H1 (cell line): ENCODE measurements around the gene RNF38.

Experiments used
- EP300 ChIP-seq, 2 experiments: IDR thresholded peaks; 1 replicate in 1 of 2; 2 replicates in 1 of 2; pipeline ENCODE4 v1.6.1; 2011 to 2012; ENCODE audit warnings: low read depth in 2 of 2, low read length in 2 of 2, mild to moderate bottlenecking in 2 of 2, borderline replicate concordance in 1 of 2, inconsistent platforms in 1 of 2, moderate library complexity in 1 of 2
- EZH2 ChIP-seq: fragments of 200-600 bp; sonication (generic); IDR thresholded peaks from 2 replicates; pipeline ENCODE4 v1.7.1; 2012; ENCODE audit warnings: low read depth, mild to moderate bottlenecking, moderate library complexity, low read length, inconsistent platforms; ENCODE audit not compliant: severe bottlenecking
- HDAC2 ChIP-seq, 2 experiments: fragments of 300-600 bp in 1 of 2; sonication (generic) in 1 of 2; IDR thresholded peaks; 2 replicates each; pipeline ENCODE4 v1.6.1; 2011 to 2012; ENCODE audit warnings: low read depth in 2 of 2, low read length in 2 of 2, mild to moderate bottlenecking in 2 of 2, moderate library complexity in 2 of 2, borderline replicate concordance in 1 of 2, inconsistent platforms in 1 of 2
- JUN ChIP-seq: IDR thresholded peaks from 2 replicates; pipeline ENCODE4 v1.6.1; 2011; ENCODE audit warnings: low read depth, mild to moderate bottlenecking, improper control_type of control experiment, low read length
- POLR2A ChIP-seq, 2 experiments: IDR thresholded peaks; 1 replicate in 1 of 2; 2 replicates in 1 of 2; pipeline ENCODE4 v1.6.1; 2011; ENCODE audit warnings: low read depth in 2 of 2, low read length in 2 of 2, mild to moderate bottlenecking in 2 of 2; ENCODE audit errors: control extremely low read depth in 1 of 2
- SIN3A ChIP-seq, 2 experiments: IDR thresholded peaks in 1 of 2; conservative IDR thresholded peaks in 1 of 2; 2 replicates each; pipeline ENCODE4 v1.6.1; 2011 to 2012; ENCODE audit warnings: low read length in 2 of 2, improper control_type of control experiment in 1 of 2, low read depth in 1 of 2, mild to moderate bottlenecking in 1 of 2
- SP1 ChIP-seq: IDR thresholded peaks from 2 replicates; pipeline ENCODE4 v1.6.1; 2011; ENCODE audit warnings: low read depth, low read length
- TF ChIP-seq, protein P1 (sequence below), 3 experiments: IDR thresholded peaks; 1 replicate in 2 of 3; 2 replicates in 1 of 3; pipeline versions ENCODE4 v1.5.1 to v1.6.1; 2011; ENCODE audit warnings: low read length in 3 of 3, mild to moderate bottlenecking in 3 of 3, inconsistent platforms in 2 of 3, low read depth in 1 of 3, moderate library complexity in 1 of 3; ENCODE audit not compliant: insufficient read depth in 1 of 3; ENCODE audit errors: control extremely low read depth in 1 of 3

DNA sequence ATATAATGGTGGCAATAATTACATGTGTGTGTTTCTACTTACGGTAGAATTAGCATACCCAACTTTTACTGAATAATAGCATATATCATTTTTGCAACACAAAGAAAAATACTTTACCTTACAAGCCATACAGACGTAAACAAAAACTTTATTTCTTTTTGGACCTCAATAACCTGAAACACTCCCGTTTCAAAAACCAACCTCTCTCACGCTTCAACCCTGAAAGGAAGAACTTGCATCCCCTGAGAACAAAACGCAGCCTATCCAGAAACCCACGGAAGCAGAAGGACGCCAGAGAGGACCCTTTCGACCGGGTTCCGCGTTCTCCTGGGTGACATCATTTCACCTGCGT is at the start of gene RNF38:
- TF ChIP-seq SIN3A (conservative IDR thresholded peaks at IDR 0.05 in 1 of 2, IDR thresholded peaks at IDR 0.05 in 1 of 2; ENCODE audit: low read depth in 1 of 2, low read length in 2 of 2) (no peak), HDAC2 (IDR thresholded peaks at IDR 0.05; ENCODE audit: borderline replicate concordance in 1 of 2, low read depth in 2 of 2, low read length in 2 of 2) (0 out of 4 replicates have a peak, but pooled peaks of 1 of the 2 experiments have one; percentile 27), JUN (no peak), POLR2A (IDR thresholded peaks at IDR 0.05; ENCODE audit: control extremely low read depth in 1 of 2, low read depth in 2 of 2, low read length in 2 of 2) (no peak), SP1 (no peak; the same call in 1 of the 2 replicates), EP300 (IDR thresholded peaks at IDR 0.05; ENCODE audit: borderline replicate concordance in 1 of 2, low read depth in 2 of 2, low read length in 2 of 2) (no peak), EZH2 (no peak)
- TF ChIP-seq, protein P1, sequence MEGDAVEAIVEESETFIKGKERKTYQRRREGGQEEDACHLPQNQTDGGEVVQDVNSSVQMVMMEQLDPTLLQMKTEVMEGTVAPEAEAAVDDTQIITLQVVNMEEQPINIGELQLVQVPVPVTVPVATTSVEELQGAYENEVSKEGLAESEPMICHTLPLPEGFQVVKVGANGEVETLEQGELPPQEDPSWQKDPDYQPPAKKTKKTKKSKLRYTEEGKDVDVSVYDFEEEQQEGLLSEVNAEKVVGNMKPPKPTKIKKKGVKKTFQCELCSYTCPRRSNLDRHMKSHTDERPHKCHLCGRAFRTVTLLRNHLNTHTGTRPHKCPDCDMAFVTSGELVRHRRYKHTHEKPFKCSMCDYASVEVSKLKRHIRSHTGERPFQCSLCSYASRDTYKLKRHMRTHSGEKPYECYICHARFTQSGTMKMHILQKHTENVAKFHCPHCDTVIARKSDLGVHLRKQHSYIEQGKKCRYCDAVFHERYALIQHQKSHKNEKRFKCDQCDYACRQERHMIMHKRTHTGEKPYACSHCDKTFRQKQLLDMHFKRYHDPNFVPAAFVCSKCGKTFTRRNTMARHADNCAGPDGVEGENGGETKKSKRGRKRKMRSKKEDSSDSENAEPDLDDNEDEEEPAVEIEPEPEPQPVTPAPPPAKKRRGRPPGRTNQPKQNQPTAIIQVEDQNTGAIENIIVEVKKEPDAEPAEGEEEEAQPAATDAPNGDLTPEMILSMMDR (IDR thresholded peaks at IDR 0.05; ENCODE audit: control extremely low read depth in 1 of 3, insufficient read depth in 1 of 3, low read depth in 1 of 3, low read length in 3 of 3), result no peak
